ENCODE measurements around the gene PTH1R. TPM values are rescaled to one million over a fixed set of nuclear protein-coding genes. Genes with fewer than 3 reads are reported as not detected.
"Not testable (repeated sequence)": the region's sequence is repeated elsewhere in the genome, so short reads cannot be mapped to it uniquely, and the experiment has no call there.

PTH1R gene
- total RNA-seq, 1 experiment from 2014 or later, result not detected

DNA sequence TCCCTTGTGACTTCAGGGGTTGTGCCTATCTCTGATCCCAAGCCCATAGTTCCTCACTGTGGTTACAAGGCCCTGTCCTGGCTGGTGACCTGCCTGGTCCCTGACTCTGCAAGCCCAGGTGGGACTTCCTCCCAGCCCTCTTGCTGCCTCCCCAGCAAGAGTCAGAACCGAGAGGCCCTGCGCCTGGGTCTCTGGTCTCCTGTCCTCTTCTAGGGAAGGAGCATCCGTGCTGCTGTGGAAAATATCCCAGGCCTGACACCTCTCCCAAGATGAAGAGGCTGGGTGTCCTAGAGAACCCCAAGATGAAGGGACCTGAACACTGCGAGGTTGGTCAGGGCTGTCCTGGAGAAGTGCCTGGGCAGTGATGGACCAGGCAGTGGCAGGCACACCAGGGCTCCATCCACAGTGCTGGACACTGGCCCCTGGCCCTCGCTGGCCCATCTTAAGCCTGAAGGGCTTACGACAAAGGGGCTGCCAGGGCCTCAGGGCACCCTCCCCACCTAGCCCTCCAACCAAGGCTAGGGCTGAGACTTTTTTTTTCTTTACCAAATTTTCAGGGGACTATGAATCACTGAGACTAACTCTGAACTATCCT, 32.7 kb downstream of the PTH1R start:
- in situ Hi-C loops (cut with HindIII; ENCODE audit: low pct_unique_long_range_greater_than_20kb, low sequenced_read_pairs), result no loop called here
- DNase-seq (ENCODE audit: low read depth, low spot score) (no peak), ATAC-seq (peak; percentile 55)
- Histone ChIP-seq H3K4me1 (ENCODE audit: control insufficient read depth, insufficient read depth, low read length) (no peaks in the 10 kb centered on the region), H3K36me3 (ENCODE audit: control insufficient read depth, insufficient read depth, low read length) (no peaks in the 10 kb centered on the region), H3K4me3 (ENCODE audit: low read depth in 2 of 2, low read length in 2 of 2) (no peak overlapping the region), H3K9me3 (ENCODE audit: control insufficient read depth, insufficient read depth, low read depth, low read length) (no peaks in the 10 kb centered on the region), H3K27ac (ENCODE audit: low read length) (no peak overlapping the region), H3K27me3 (ENCODE audit: control insufficient read depth, insufficient read depth, low read length) (no peaks in the 10 kb centered on the region)
- ChIA-PET CTCF (interaction anchor here (0.7 to 1.2 kb wide), 6 partner anchors 21 to 207 kb away, joined by 3 to 8 read pairs (median 3); no protein-coding TSS in a partner anchor), POLR2A (no interaction called here)
- TF ChIP-seq REST (IDR thresholded peaks at IDR 0.05; ENCODE audit: insufficient read depth in 1 of 2, low read depth in 2 of 2, low read length in 1 of 2), result no peak
- TF ChIP-seq SIN3A (IDR thresholded peaks at IDR 0.05; ENCODE audit: borderline replicate concordance, insufficient read depth, low read depth, low read length), result no peak
- TF ChIP-seq, protein P1, sequence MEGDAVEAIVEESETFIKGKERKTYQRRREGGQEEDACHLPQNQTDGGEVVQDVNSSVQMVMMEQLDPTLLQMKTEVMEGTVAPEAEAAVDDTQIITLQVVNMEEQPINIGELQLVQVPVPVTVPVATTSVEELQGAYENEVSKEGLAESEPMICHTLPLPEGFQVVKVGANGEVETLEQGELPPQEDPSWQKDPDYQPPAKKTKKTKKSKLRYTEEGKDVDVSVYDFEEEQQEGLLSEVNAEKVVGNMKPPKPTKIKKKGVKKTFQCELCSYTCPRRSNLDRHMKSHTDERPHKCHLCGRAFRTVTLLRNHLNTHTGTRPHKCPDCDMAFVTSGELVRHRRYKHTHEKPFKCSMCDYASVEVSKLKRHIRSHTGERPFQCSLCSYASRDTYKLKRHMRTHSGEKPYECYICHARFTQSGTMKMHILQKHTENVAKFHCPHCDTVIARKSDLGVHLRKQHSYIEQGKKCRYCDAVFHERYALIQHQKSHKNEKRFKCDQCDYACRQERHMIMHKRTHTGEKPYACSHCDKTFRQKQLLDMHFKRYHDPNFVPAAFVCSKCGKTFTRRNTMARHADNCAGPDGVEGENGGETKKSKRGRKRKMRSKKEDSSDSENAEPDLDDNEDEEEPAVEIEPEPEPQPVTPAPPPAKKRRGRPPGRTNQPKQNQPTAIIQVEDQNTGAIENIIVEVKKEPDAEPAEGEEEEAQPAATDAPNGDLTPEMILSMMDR (IDR thresholded peaks at IDR 0.05), result no peak
- no peak for TF ChIP-seq POLR2AphosphoS5 (IDR thresholded peaks at IDR 0.05; ENCODE audit: low read depth, low read length)
- TF ChIP-seq TCF7L2 (IDR thresholded peaks at IDR 0.05; ENCODE audit: low read depth, low read length), result no peak
- no TSS peak for BruUV-seq (replicated peaks)
- intact Hi-C loops (cut with micrococcal nuclease; ENCODE audit: unreplicated experiment), result no loop called here

DNA sequence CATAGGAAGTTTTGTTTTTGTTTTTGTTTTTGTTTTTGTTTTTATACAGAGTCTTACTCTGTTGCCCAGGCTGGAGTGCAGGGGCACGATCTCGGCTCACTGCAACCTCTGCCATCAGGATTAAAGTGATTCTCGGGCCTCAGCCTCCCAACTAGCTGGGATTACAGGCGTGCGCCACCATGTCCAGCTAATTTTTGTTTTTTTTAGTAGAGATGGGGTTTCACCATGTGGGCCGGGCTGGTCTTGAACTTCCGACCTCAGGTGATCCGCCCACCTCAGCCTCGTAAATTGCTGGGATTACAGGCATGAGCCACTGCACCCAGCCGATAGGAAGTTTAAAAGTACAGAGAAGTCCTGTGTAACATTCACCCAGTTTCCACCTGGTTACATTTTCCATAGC, 33.4 kb downstream of the PTH1R start:
- H3K4me1 ChIP-seq (ENCODE audit: control insufficient read depth, insufficient read depth, low read length); H3K36me3 ChIP-seq (ENCODE audit: control insufficient read depth, insufficient read depth, low read length); H3K27me3 ChIP-seq (ENCODE audit: control insufficient read depth, insufficient read depth, low read length); DNase-seq (ENCODE audit: low read depth, low spot score); H3K4me3 ChIP-seq (ENCODE audit: low read depth in 2 of 2, low read length in 2 of 2); BruUV-seq (replicated peaks); ATAC-seq; CTCF ChIA-PET; in situ Hi-C loops (cut with HindIII; ENCODE audit: low pct_unique_long_range_greater_than_20kb, low sequenced_read_pairs); POLR2A ChIA-PET; H3K9me3 ChIP-seq (ENCODE audit: control insufficient read depth, insufficient read depth, low read depth, low read length); intact Hi-C loops (cut with micrococcal nuclease; ENCODE audit: unreplicated experiment); H3K27ac ChIP-seq (ENCODE audit: low read length): not testable (repeated sequence)

DNA sequence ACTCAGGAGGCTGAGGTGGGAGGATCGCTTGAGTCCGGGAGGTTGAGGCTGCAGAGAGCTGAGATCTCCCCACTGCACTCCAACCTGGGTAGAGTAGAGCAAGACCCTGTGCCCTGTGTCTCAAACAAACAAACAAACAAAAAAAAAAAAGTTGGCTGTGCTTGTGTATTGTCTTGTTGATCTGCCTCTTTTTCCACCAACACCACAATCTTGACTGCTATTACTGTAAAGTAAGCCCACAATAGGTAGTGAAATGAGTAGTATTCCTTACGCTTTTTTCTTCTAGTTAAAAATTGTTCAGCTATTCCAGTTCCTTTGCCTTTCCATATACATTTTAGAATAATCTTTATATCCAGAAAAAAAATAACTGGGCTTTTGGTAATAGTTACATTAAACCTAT, 35.5 kb downstream of the PTH1R start:
- Histone ChIP-seq H3K4me3 (ENCODE audit: low read depth in 2 of 2, low read length in 2 of 2) (no peak overlapping the region), H3K36me3 (ENCODE audit: control insufficient read depth, insufficient read depth, low read length) (peaks cover 2% of the 10 kb centered on the region), H3K9me3 (ENCODE audit: control insufficient read depth, insufficient read depth, low read depth, low read length) (no peaks in the 10 kb centered on the region), H3K4me1 (ENCODE audit: control insufficient read depth, insufficient read depth, low read length) (no peaks in the 10 kb centered on the region), H3K27me3 (ENCODE audit: control insufficient read depth, insufficient read depth, low read length) (no peaks in the 10 kb centered on the region), H3K27ac (ENCODE audit: low read length) (no peak overlapping the region)
- no peak for DNase-seq (ENCODE audit: low read depth, low spot score)
- no TSS peak for BruUV-seq (replicated peaks)
- in situ Hi-C loops (cut with HindIII; ENCODE audit: low pct_unique_long_range_greater_than_20kb, low sequenced_read_pairs), result no loop called here
- POLR2A ChIA-PET, result no interaction called here
- intact Hi-C loops (cut with micrococcal nuclease; ENCODE audit: unreplicated experiment), result no loop called here
- CTCF ChIA-PET, result no interaction called here
- TF ChIP-seq SIN3A (IDR thresholded peaks at IDR 0.05; ENCODE audit: borderline replicate concordance, insufficient read depth, low read depth, low read length) (no peak), TCF7L2 (IDR thresholded peaks at IDR 0.05; ENCODE audit: low read depth, low read length) (no peak), REST (IDR thresholded peaks at IDR 0.05; ENCODE audit: insufficient read depth in 1 of 2, low read depth in 2 of 2, low read length in 1 of 2) (no peak), POLR2AphosphoS5 (IDR thresholded peaks at IDR 0.05; ENCODE audit: low read depth, low read length) (no peak)
- TF ChIP-seq, protein P1 (IDR thresholded peaks at IDR 0.05), result no peak
- no peak for ATAC-seq

Data from Panc1 (cell line).